B cell (primary cell): ENCODE measurements around the gene ESR1. TPM values are rescaled to one million over a fixed set of nuclear protein-coding genes. Genes with fewer than 3 reads are reported as not detected.

Experiments
- ATAC-seq: fragments of 200-7000 bp; cut with Tn5 transposase; one replicate; pipeline ENCODE4 v1.10.0; 2021; ENCODE audit warnings: low read depth, mild to moderate bottlenecking, moderate number of reproducible peaks, moderate library complexity
- CTCF ChIA-PET: fragments of 350-600 bp; sonication (Branson Sonifier 250); formaldehyde crosslinking; loops from one replicate; lab custom pipeline; 2021; ENCODE audit warnings: antibody characterized with exemption, inconsistent platforms; lab: Charles Lee
- POLR2A ChIA-PET: fragments of 350-600 bp; sonication (Branson Sonifier 250); formaldehyde crosslinking; loops from one replicate; lab custom pipeline; 2021; ENCODE audit warnings: antibody characterized with exemption; lab: Charles Lee
- DNase-seq: peaks from one replicate; pipeline ENCODE4 v3.0.0; 2013
- H2AFZ ChIP-seq: 2 replicates; pipeline ENCODE4 v1.6.1; 2012; ENCODE audit warnings: mild to moderate bottlenecking, low read depth, low read length; ENCODE audit not compliant: insufficient read depth, poor library complexity, severe bottlenecking
- H3K27ac ChIP-seq, 2 donors: 1 replicate in 1 of 2; 2 replicates in 1 of 2; pipeline ENCODE4 v1.5.1; 2012 to 2013; ENCODE audit warnings: low read length in 2 of 2, mild to moderate bottlenecking in 2 of 2, moderate library complexity in 1 of 2
- H3K27me3 ChIP-seq, 4 experiments: fragments of 200-600 bp in 1 of 4; sonication (generic) in 1 of 4; replicated peaks in 1 of 4; 1 replicate in 2 of 4; 2 replicates in 2 of 4; pipeline versions ENCODE4 v1.6.1 to v1.7.0; 2013 to 2016; ENCODE audit warnings: low read length in 3 of 4, mild to moderate bottlenecking in 2 of 4, mixed read lengths in 1 of 4, moderate library complexity in 1 of 4; ENCODE audit not compliant: insufficient read depth in 4 of 4, control insufficient read depth in 3 of 4; ENCODE audit errors: control extremely low read depth in 1 of 4
- H3K36me3 ChIP-seq, 2 experiments: replicated peaks in 1 of 2; 1 replicate in 1 of 2; 2 replicates in 1 of 2; pipeline versions ENCODE4 v1.6.1 to v1.7.1; 2013; ENCODE audit warnings: low read length in 1 of 2; ENCODE audit not compliant: insufficient read depth in 2 of 2, control insufficient read depth in 1 of 2; ENCODE audit errors: control extremely low read depth in 1 of 2, extremely low read depth in 1 of 2
- H3K4me1 ChIP-seq, 2 donors: fragments of 200-600 bp in 1 of 2; sonication (generic) in 1 of 2; 1 replicate in 1 of 2; 2 replicates in 1 of 2; pipeline versions ENCODE4 v1.5.1 to v1.6.1; 2013 to 2017; ENCODE audit warnings: low read length in 2 of 2; ENCODE audit not compliant: control insufficient read depth in 2 of 2, insufficient read depth in 2 of 2
- H3K4me2 ChIP-seq: replicated peaks from 2 replicates; pipeline ENCODE3; 2012; ENCODE audit warnings: mild to moderate bottlenecking, low read depth, low read length; ENCODE audit not compliant: poor library complexity, severe bottlenecking
- H3K4me3 ChIP-seq, 5 experiments: fragments of 200-600 bp in 1 of 5; sonication (generic) in 1 of 5; 1 replicate in 3 of 5; 2 replicates in 2 of 5; pipeline versions ENCODE4 v1.5.1 to v1.7.0; 2011 to 2016; ENCODE audit warnings: low read length in 4 of 5, mild to moderate bottlenecking in 4 of 5, low read depth in 2 of 5, control low read depth in 1 of 5, moderate library complexity in 1 of 5; ENCODE audit not compliant: insufficient read depth in 1 of 5; ENCODE audit errors: control extremely low read depth in 1 of 5, extremely low read depth in 1 of 5
- H3K79me2 ChIP-seq: fragments of 200-600 bp; sonication (generic); one replicate; pipeline ENCODE4 v1.6.0; 2016; ENCODE audit warnings: low read length; ENCODE audit not compliant: control insufficient read depth, insufficient read depth
- H3K9ac ChIP-seq: fragments of 200-600 bp; sonication (generic); 2 replicates; pipeline ENCODE4 v1.6.1; 2017; ENCODE audit warnings: mild to moderate bottlenecking, low read length, moderate library complexity
- H3K9me3 ChIP-seq, 3 donors: one replicate each; pipeline versions ENCODE4 v1.6.1 to v1.7.1; 2013; ENCODE audit warnings: low read length in 2 of 3; ENCODE audit not compliant: control insufficient read depth in 2 of 3, insufficient read depth in 1 of 3; ENCODE audit errors: control extremely low read depth in 1 of 3
- H4K20me1 ChIP-seq: 2 replicates; pipeline ENCODE4 v1.6.0; 2012; ENCODE audit warnings: mild to moderate bottlenecking, low read length; ENCODE audit not compliant: insufficient read depth, control insufficient read depth, poor library complexity, severe bottlenecking
- H3K27ac Mint-ChIP-seq: one replicate; pipeline ENCODE4 v1.8.0; 2021; ENCODE audit warnings: mixed read lengths
- H3K27me3 Mint-ChIP-seq: one replicate; pipeline ENCODE4 v1.8.0; 2021; ENCODE audit warnings: mixed read lengths
- H3K4me1 Mint-ChIP-seq: one replicate; pipeline ENCODE4 v1.8.0; 2021; ENCODE audit warnings: mixed read lengths
- H3K4me3 Mint-ChIP-seq: one replicate; pipeline ENCODE4 v1.8.0; 2021; ENCODE audit warnings: mixed read lengths
- H3K9me3 Mint-ChIP-seq: one replicate; pipeline ENCODE4 v1.8.0; 2022; ENCODE audit warnings: mixed read lengths; ENCODE audit not compliant: insufficient read depth
- CTCF ChIP-seq: fragments of 200-600 bp; IDR thresholded peaks from one replicate; pipeline ENCODE4 v1.8.0; 2022; ENCODE audit warnings: antibody characterized with exemption, mild to moderate bottlenecking
- EZH2 ChIP-seq: IDR thresholded peaks from 2 replicates; pipeline ENCODE4 v1.6.1; 2012; ENCODE audit warnings: borderline replicate concordance, low read depth, mild to moderate bottlenecking, moderate library complexity, low read length; ENCODE audit not compliant: insufficient read depth, poor library complexity, severe bottlenecking
- WGBS: methylation state at CpG from one replicate; pipeline ENCODE4 v1.1.5; 2013; ENCODE audit warnings: missing lambda C conversion rate; ENCODE audit not compliant: insufficient coverage; 5-methylcytosine and 5-hydroxymethylcytosine counted together
- intact Hi-C: fragments of 100-400 bp; cut with micrococcal nuclease; formaldehyde crosslinking; loops from one replicate; pipeline ENCODE4 v1.10.0; 2022
- polyA plus RNA-seq: library from polyadenylated mRNA; depleted of rRNA; stranded (reverse); fragments of >200 nt; gene quantifications from 2 replicates; pipeline ENCODE4 v1.2.3, GENCODE V29; 2012
- total RNA-seq, 2 donors: library from RNA; stranded (reverse); fragments of 120-200 nt in 1 of 2; gene quantifications; 1 replicate in 1 of 2; 2 replicates in 1 of 2; pipeline versions ENCODE4 v1.2.3 to v1.2.4, GENCODE V29; 2013 to 2022

The ESR1 gene
- total and polyA plus RNA-seq, 2 donors (not counting 1 experiment from before 2014, with no cell fraction given) = 0.46 to 5.9 TPM

GRCh38 chr6:152161501-152161900 is 354.0 kb downstream of the ESR1 start:
- H2AFZ ChIP-seq = no peak overlapping the region
- Mint-ChIP-seq H3K4me1 (peaks cover 20% of the 10 kb centered on the region), H3K27ac (peak overlapping the region; percentile 21), H3K9me3 (no peaks in the 10 kb centered on the region), H3K4me3 (no peak overlapping the region), H3K27me3 (no peaks in the 10 kb centered on the region)
- ChIA-PET CTCF (interaction anchor here (1.1 kb wide), 1 partner anchor 11 kb away, joined by 3 read pairs; no protein-coding TSS in a partner anchor), POLR2A (no interaction called here)
- H3K4me2 ChIP-seq = no peak overlapping the region
- H3K27me3 ChIP-seq = no peaks in the 10 kb centered on the region
- peaks cover 20 to 63% of the 10 kb centered on the region in 2 experiments for H3K36me3 ChIP-seq
- no peaks in the 10 kb centered on the region for H4K20me1 ChIP-seq
- H3K4me1 ChIP-seq = peaks cover 0 to 7% of the 10 kb centered on the region in 2 donors
- H3K9me3 ChIP-seq = no peaks in the 10 kb centered on the region
- no peak overlapping the region for H3K4me3 ChIP-seq
- no peak for DNase-seq
- H3K9ac ChIP-seq = no peak overlapping the region
- no peak for ATAC-seq
- intact Hi-C loops = no loop called here
- peak overlapping the region in 1 of 2 donors; percentile 39 for H3K27ac ChIP-seq
- no peak for TF ChIP-seq CTCF
- no peak for TF ChIP-seq EZH2
- peaks cover 10% of the 10 kb centered on the region for H3K79me2 ChIP-seq

GRCh38 chr6:152164957-152165356 is 357.5 kb downstream of the ESR1 start:
- H2AFZ ChIP-seq = no peak overlapping the region
- Mint-ChIP-seq H3K27me3 (no peaks in the 10 kb centered on the region), H3K4me1 (peaks cover 33% of the 10 kb centered on the region), H3K9me3 (no peaks in the 10 kb centered on the region), H3K27ac (no peak overlapping the region), H3K4me3 (no peak overlapping the region)
- no peaks in the 10 kb centered on the region for H4K20me1 ChIP-seq
- H3K4me2 ChIP-seq = no peak overlapping the region
- no peak for TF ChIP-seq CTCF
- no peak for TF ChIP-seq EZH2
- H3K4me3 ChIP-seq = no peak overlapping the region
- DNase-seq (peak; percentile 8), ATAC-seq (no peak)
- H3K79me2 ChIP-seq = peaks cover 19% of the 10 kb centered on the region
- WGBS = no CpG with 5 or more reads among the region's 5 CpGs
- no peak overlapping the region for H3K27ac ChIP-seq
- H3K4me1 ChIP-seq = peaks cover 0 to 10% of the 10 kb centered on the region in 2 donors
- ChIA-PET CTCF (interaction anchor here (0.9 to 1.1 kb wide), 2 partner anchors 15 to 20 kb away, joined by 4 to 5 read pairs; no protein-coding TSS in a partner anchor), POLR2A (interaction anchor here (0.5 kb wide), 1 partner anchor 29 kb away, joined by 5 read pairs; no protein-coding TSS in a partner anchor)
- peaks cover 21 to 59% of the 10 kb centered on the region in 2 experiments for H3K36me3 ChIP-seq
- intact Hi-C loops = no loop called here
- H3K9ac ChIP-seq = no peak overlapping the region
- no peaks in the 10 kb centered on the region for H3K27me3 ChIP-seq
- H3K9me3 ChIP-seq = no peaks in the 10 kb centered on the region
